CD4-positive, alpha-beta T cell treated with Interleukin-17A for 4 hours (primary cell): Measurements from ENCODE around the gene XK.
A peak's percentile ranks its signal among the peaks of the same experiment; 100 is the strongest.

Experiments
- DNase-seq: peaks from one replicate; pipeline ENCODE4 v3.0.0-alpha.2; 2020; ENCODE audit warnings: mixed read lengths

Gene XK

GRCh38 chrX:37684426-37684825 is 1.2 kb upstream of the XK start:
- DNase-seq, result no peak

- no peak for DNase-seq
Observed at GRCh38 chrX:37684973-37685372, 618 bp upstream of the XK start.

- DNase-seq, result no peak
Observed at GRCh38 chrX:37686369-37686995, 891 bp downstream of the XK start.

GRCh38 chrX:37686996-37687395 is 1.4 kb downstream of the XK start:
- DNase-seq, result no peak

GRCh38 chrX:37690119-37690518 is 4.5 kb downstream of the XK start:
- no peak for DNase-seq

- no peak for DNase-seq
Observed at GRCh38 chrX:37692918-37693317, 7.3 kb downstream of the XK start.

GRCh38 chrX:37697169-37697760 is 11.7 kb downstream of the XK start:
- DNase-seq, result no peak

GRCh38 chrX:37701588-37701987 is 16.0 kb downstream of the XK start:
- DNase-seq, result no peak

GRCh38 chrX:37711991-37712390 is 26.4 kb downstream of the XK start:
- no peak for DNase-seq

GRCh38 chrX:37712458-37712857 is 26.9 kb downstream of the XK start:
- no peak for DNase-seq

GRCh38 chrX:37714479-37714878 is 28.9 kb downstream of the XK start:
- no peak for DNase-seq

GRCh38 chrX:37716602-37717001 is 31.0 kb downstream of the XK start:
- no peak for DNase-seq

- no peak for DNase-seq
Observed at GRCh38 chrX:37717708-37718107, 32.1 kb downstream of the XK start.

- DNase-seq, result no peak
Observed at GRCh38 chrX:37722595-37722994, 37.0 kb downstream of the XK start.

- DNase-seq, result no peak
Observed at GRCh38 chrX:37726346-37726745, 40.8 kb downstream of the XK start.

GRCh38 chrX:37745354-37745753 is 59.8 kb downstream of the XK start:
- DNase-seq, result peak; percentile 83

GRCh38 chrX:37745835-37746217 is 60.2 kb downstream of the XK start:
- DNase-seq, result no peak

GRCh38 chrX:37746218-37746941 is 60.8 kb downstream of the XK start:
- no peak for DNase-seq

- no peak for DNase-seq
Observed at GRCh38 chrX:37746951-37747350, 61.4 kb downstream of the XK start.

GRCh38 chrX:37752281-37752680 is 66.7 kb downstream of the XK start:
- no peak for DNase-seq

GRCh38 chrX:37752936-37753335 is 67.3 kb downstream of the XK start:
- no peak for DNase-seq

- DNase-seq, result no peak
Observed at GRCh38 chrX:37753384-37753783, 67.8 kb downstream of the XK start.

GRCh38 chrX:37754516-37754915 is 68.9 kb downstream of the XK start:
- no peak for DNase-seq

- no peak for DNase-seq
Observed at GRCh38 chrX:37755025-37755424, 69.4 kb downstream of the XK start.

GRCh38 chrX:37757082-37757481 is 71.5 kb downstream of the XK start:
- DNase-seq, result no peak
